Body of pancreas (tissue), 4 donors: ENCODE measurements around the gene LMBRD2.

Experiments used
- POLR2A ChIP-seq, 3 donors: fragments of 450-650 bp; IDR thresholded peaks; one replicate each; pipeline ENCODE4 v1.6.1; 2016; ENCODE audit warnings: antibody characterized with exemption in 3 of 3, mild to moderate bottlenecking in 2 of 3
- TF ChIP-seq, protein P1 (sequence below), 7 experiments: fragments of 450-650 bp in 4 of 7; fragments of 200-600 bp in 3 of 7; sonication (generic) in 3 of 7; IDR thresholded peaks; one replicate each; pipeline ENCODE4 v1.5.1; 2016 to 2019; ENCODE audit warnings: antibody characterized with exemption in 7 of 7

DNA sequence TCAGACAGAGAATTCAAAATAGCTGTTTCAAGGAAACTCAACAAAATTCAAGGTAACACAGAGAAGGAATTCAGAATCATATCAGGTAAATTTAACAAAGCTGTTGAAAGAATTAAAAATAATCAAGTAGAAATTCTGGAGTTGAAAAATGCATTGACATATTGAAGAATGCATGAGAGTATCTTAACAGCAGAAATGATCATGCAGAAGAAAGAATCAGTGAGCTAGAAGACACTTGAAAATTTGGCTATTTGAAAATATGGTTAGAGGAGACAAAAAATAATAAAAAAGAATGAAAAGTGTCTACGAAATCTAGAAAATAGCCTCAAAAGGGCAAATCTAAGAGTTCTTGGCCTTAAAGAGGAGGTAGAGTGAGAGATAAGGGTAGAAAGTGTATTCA, 22.9 kb downstream of the LMBRD2 start:
- TF ChIP-seq, protein P1, sequence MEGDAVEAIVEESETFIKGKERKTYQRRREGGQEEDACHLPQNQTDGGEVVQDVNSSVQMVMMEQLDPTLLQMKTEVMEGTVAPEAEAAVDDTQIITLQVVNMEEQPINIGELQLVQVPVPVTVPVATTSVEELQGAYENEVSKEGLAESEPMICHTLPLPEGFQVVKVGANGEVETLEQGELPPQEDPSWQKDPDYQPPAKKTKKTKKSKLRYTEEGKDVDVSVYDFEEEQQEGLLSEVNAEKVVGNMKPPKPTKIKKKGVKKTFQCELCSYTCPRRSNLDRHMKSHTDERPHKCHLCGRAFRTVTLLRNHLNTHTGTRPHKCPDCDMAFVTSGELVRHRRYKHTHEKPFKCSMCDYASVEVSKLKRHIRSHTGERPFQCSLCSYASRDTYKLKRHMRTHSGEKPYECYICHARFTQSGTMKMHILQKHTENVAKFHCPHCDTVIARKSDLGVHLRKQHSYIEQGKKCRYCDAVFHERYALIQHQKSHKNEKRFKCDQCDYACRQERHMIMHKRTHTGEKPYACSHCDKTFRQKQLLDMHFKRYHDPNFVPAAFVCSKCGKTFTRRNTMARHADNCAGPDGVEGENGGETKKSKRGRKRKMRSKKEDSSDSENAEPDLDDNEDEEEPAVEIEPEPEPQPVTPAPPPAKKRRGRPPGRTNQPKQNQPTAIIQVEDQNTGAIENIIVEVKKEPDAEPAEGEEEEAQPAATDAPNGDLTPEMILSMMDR (IDR thresholded peaks at IDR 0.05), result no peak
- TF ChIP-seq POLR2A (IDR thresholded peaks at IDR 0.05), result no peak
